ENCODE results near the gene SSBP2.
"Not testable (repeated sequence)": the region's sequence is repeated elsewhere in the genome, so short reads cannot be mapped to it uniquely, and the experiment has no call there.

Gene SSBP2

GRCh38 chr5:81420039-81420667 lies 330.7 kb downstream of the SSBP2 start:
- no peak for DNase-seq

- no peak for DNase-seq
Measured at GRCh38 chr5:81418606-81419005, 332.3 kb downstream of the SSBP2 start.

- no peak for DNase-seq
Measured at GRCh38 chr5:81417052-81417451, 333.8 kb downstream of the SSBP2 start.

- DNase-seq, result no peak
Measured at GRCh38 chr5:81409896-81410295, 341.0 kb downstream of the SSBP2 start.

DNA sequence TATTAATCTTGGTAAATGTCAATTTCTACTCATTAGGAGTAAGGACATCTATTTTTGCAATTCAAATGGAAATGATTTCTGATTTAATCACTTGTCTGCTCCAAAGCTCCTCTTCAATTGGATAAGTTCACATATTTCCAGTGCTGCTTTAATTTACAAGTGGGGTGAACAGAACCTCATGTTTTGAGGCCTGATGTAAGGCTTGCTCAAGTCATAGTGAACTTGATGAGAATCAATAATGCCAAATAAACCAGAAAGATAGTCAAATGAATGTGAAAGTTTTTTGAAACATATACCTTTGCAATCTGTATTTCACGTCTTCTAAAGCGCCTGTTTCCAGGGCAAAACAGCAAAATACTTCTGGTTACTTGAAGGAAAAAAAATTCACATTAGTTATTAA lies 341.5 kb downstream of the SSBP2 start:
- no peak for DNase-seq

GRCh38 chr5:81408496-81408895 lies 342.4 kb downstream of the SSBP2 start:
- DNase-seq, result no peak

DNA sequence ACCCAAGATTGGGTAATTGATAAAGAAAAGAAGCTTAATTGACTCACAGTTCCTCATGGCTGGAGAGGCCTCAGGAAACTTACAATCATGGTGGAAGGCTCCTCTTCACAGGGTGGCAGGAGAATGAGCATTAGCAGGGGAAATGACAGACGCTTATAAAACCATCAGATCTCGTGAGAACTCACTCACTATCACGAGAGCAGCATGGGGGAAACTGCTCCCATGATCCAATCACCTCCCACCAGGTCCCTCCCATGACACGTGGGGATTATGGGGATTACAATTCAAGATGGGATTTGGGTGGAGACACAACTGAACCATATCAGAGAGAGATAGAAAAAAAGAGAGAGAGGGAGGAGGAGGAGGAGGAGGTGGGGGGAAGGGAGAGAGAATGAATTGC lies 343.1 kb downstream of the SSBP2 start:
- DNase-seq, result not testable (repeated sequence)

DNA sequence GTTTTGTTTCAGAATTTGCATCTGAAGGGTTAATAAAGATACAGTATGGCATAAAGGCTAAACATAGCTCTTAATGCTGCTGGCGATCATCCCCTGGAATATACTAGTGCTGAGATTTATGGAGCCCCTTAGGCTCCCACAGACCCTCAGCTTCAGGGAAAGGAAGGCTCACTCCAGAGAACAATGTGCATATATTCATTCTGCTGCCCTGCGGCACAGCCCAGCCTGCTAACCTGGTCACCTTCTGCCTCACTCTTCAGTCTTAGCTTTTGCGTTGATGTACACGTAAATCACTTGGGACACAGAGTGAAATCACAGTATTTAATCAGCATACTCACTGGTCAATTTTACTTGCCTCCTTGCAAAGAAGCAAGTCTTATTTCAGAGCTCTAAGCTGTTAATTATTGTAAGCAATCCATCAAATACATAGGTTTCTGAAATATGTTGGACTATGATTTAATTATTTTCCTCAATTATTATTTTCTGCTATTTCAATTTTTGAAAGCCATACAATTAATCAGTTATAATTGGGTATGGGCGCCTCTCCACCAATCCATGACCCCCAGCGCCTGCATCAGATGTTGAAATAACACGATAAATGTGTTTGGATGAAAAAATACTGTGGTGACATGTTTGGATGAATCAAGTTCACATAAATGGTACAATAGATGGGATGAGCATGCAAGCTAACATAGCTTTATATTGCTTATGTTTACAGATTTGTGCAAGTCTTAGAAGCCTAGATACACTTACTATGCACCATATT lies 345.6 kb downstream of the SSBP2 start:
- no peak for DNase-seq

- DNase-seq, result no peak
Measured at GRCh38 chr5:81402192-81402930, 348.5 kb downstream of the SSBP2 start.

GRCh38 chr5:81401266-81401665 lies 349.6 kb downstream of the SSBP2 start:
- no peak for DNase-seq

- DNase-seq, result no peak
Measured at GRCh38 chr5:81400375-81400774, 350.5 kb downstream of the SSBP2 start.

DNA sequence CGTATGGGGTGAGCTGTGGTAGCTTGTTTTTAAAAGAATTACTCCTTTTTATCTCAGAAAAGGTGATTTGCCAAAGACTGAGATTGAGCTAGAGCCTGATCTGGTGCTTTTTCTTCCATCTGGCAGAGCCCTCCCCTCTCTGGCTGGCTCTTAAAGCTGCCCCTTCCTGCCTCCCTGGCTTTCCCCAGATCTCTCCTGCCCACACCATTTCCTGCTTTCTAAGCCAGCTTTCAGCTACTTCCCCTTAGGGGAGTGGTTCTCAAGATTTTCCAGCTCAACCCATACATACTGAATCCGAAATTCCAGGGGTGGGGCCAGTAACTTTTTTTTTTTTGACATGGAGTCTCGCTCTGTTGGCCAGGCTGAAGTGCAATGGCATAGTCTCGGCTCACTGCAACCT lies 352.2 kb downstream of the SSBP2 start:
- no peak for DNase-seq

- no peak for DNase-seq
Measured at GRCh38 chr5:81397176-81397575, 353.7 kb downstream of the SSBP2 start.

DNA sequence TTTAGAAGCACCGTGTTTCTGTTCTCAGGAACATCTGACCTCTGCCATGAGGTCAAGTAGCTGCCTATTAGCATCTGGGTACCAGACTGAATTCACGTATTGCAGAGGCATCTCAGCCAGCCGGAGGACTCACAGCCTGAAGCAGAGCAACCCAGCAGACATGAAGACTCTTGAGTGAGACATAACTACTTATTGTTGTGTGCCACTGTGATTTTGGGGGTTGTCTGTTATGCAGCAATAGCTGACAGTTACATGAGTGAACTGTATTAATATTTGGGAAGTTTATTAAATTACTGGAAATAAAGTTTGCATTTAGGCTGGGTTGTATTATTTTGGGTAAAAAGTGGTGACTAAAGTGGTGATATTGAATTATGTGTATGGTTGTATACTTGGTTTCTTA lies 355.6 kb downstream of the SSBP2 start:
- no peak for DNase-seq

DNA sequence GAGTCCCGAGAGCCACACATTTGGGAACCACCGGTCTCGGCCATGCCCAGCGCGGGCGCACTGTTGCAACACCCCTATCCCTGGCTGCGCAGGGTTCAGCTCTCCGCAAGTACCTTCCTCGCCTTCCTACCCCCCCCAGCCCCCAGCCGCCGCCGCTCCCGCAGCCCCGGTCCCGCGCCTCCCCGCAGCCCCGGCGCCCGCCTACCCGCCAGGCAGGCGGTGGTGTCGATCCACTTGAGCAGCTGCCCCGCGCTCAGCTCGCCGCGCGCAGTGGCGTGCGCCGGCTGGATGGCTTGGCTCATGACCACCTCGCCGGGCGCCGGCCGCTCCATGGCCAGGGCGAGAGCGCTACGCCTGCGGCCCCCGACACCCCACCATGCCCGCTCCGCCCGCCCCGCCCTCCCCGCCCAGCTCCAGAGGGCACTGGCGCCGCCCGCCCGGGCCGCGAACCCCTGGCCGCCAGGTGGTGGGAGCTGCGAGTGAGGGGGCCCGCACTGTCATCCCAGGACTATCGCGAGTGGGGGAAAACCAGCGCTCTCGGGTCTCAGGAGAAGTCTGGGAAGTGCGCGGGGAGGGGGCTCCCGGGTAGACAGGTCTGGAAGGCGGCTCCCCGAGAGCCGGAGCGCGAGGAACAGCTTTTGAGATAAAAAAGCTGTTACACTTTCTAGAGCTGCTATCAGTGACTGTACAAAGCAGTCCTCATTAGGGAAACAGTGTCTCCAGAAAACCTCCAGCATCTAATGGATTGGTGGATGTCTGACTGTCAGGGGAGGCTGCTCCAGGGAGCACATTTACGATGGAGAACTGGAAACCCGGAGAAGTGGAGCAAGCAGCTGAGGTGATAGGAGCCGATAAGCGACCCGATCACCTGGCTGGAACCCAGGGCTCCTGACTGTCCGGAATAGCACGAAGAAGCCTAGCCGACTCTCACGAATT lies 356.8 kb downstream of the SSBP2 start, which contains the start of gene ACOT12:
Gene ACOT12, minus strand, starts transcription at position 352 of the 936 bp plus-strand sequence. Its CDS starts 20 bp downstream, at position 332.
- DNase-seq, result peak; percentile 11

DNA sequence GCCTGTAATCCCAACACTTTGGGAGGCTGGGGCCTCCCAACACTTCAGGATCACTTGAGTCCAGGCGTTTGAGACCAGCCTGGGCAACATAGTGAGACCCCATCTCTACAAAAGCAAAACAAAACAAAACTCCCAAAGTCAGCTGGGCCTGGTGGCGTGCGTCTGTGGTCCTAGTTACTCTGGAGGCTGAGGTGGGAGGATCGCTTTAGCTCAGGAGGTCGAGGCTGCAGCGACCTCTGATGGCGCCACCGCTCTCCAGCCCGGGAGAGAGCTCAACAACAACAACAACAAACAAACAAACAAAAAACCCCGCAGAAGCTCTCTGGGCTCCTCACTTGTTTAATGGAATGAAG lies 357.5 kb downstream of the SSBP2 start:
- DNase-seq, result no peak

DNA sequence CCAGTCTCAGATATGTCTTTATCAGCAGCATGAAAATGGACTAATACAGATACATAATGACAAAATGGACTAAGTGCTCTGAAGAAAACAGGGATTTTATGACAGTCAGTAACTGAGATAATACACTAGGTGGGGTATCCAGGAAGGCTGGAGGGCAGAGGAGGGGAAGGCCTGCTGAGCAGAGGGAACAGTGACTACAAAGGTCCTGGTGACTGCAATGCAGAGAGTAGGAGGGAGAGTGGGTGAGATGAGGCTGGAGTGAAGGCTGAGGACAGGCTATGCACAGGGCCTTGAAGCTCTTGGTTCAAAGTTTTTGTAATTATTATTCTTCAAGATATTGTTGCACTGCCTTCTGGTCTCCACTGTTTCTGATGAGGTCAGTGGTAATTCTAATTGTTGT lies 361.9 kb downstream of the SSBP2 start:
- no peak for DNase-seq

DNA sequence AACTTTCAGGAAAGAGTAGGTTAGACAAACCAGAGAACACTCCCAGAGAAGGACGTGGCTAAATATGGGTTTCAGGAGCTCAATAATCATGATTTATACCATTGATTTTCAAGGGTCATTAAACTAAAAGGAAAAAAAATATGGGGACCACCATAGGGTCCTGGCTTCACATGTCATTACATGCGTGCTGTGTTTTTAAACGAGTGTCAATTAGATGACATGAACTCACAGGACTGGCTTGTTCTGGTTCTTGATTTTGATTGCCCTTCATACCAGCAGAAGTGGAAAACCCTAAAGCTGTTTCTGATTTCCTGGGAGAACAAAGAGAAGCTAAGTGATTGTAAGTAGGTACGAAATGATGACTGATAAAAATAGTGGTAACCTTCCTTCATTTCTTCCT lies 362.7 kb downstream of the SSBP2 start:
- DNase-seq, result no peak

DNA sequence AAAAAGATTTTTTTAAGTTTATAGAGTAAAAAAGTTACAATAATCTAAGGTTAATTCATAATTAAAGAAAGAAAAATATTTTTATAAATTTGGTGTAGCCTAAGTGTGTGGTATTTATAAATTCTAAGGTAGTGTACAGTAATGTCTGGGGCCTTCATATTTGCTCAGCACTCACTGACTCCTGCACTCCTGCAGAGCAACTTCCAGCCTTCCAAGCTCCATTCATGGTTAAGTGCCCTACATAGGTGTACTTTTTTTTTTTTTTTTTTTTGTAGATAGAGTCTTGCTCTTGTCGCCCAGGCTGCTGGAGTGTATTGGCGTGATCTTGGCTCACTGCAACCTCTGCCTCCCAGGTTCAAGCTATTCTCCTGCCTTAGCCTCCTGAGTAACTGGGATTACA lies 367.0 kb downstream of the SSBP2 start:
- DNase-seq, result no peak

DNA sequence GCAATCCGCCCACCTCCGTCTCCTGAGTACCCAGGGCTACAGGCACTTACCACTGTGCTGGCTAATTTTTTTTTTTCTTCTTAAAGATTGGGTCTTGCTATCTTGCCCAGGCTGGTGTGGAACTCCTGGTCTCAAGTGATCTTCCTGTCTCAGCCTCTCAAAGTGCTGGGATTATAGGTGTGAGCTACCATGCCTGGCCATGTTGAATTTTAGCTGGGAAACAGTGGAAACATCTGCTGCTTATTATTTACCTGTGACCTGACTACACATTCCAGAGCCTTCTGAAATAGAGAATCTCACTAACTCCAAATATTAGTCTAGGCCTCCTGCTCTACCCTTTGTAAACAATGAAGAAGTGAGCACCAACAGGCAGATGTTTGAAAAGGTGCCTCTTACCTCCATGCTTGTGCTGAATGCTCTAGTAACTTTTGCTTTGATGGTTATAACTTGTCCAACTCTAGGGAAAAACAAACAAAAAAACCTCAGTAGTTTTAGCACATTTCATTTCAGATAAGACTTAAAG lies 379.5 kb downstream of the SSBP2 start:
- no peak for DNase-seq

GRCh38 chr5:81370912-81371311 lies 380.0 kb downstream of the SSBP2 start:
- no peak for DNase-seq

- DNase-seq, result no peak
Measured at GRCh38 chr5:81365541-81365940, 385.4 kb downstream of the SSBP2 start.

Measured in NCI-H748 treated with DMSO at 0.1 percent for 48 hours (cell line).